WERI-Rb-1 (cell line): ENCODE data around the gene PRRC2A.
A peak's percentile ranks its signal among the peaks of the same experiment; 100 is the strongest.

ENCODE experiments used
- DNase-seq: peaks from one replicate; pipeline ENCODE4 v3.0.0-alpha.2; 2020
- H3K27ac ChIP-seq: fragments of 250-450 bp; sonication (Bioruptor Pico); 2 replicates; pipeline ENCODE4 v1.5.1; 2020; ENCODE audit warnings: mild to moderate bottlenecking, moderate library complexity
- H3K27me3 ChIP-seq: fragments of 250-450 bp; sonication (Bioruptor Pico); 2 replicates; pipeline ENCODE4 v1.5.1; 2021; ENCODE audit warnings: mild to moderate bottlenecking, low read depth, moderate library complexity; ENCODE audit not compliant: insufficient read depth, severe bottlenecking
- H3K36me3 ChIP-seq: fragments of 250-450 bp; sonication (Bioruptor Pico); 2 replicates; pipeline ENCODE4 v1.5.1; 2020; ENCODE audit warnings: mild to moderate bottlenecking, moderate library complexity
- H3K4me3 ChIP-seq: 2 replicates; pipeline ENCODE4 v1.5.1; 2011; ENCODE audit warnings: low read depth, mild to moderate bottlenecking, control low read depth, low read length
- H3K9me3 ChIP-seq: fragments of 250-450 bp; sonication (Bioruptor Pico); 2 replicates; pipeline ENCODE4 v1.5.1; 2021; ENCODE audit warnings: mild to moderate bottlenecking, moderate library complexity; ENCODE audit not compliant: severe bottlenecking
- TF ChIP-seq, protein P1 (sequence below): IDR thresholded peaks from 2 replicates; pipeline ENCODE4 v1.5.1; 2011; ENCODE audit warnings: low read depth, mild to moderate bottlenecking, control low read depth, inconsistent platforms, low read length

PRRC2A gene

DNA sequence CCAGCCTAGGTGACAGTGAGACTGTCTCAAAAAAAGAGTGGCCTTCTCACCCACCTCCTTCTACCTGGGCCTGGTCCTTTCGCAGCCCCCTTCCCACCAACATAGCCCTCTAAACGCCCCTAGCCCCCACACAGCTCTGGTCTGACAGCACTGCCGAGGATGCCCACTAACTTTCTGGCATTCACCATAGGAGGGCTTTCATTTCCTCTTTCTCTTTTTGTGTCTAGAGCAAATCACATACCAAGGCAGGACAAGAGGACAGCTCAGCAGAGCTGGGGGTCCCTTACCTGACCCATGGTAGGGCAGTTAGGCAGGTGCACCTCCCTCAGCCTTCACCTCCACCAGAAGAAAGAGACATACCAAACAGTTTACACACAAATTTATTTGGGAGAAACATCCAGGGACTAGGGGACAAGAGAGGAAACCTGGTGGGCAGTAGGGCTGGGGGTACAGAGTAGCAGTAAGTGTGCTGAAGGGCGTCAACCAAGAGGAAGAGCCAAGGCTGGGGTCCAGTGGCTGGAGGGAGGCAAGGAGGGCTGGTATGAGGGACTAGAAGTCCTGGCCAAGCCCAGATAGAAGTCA is 55.9 kb downstream of the PRRC2A start:
- Histone ChIP-seq H3K27ac (no peak overlapping the region), H3K27me3 (no peaks in the 10 kb centered on the region), H3K4me3 (no peak overlapping the region), H3K9me3 (no peaks in the 10 kb centered on the region), H3K36me3 (peaks cover 25% of the 10 kb centered on the region)
- DNase-seq = no peak
- TF ChIP-seq, protein P1, sequence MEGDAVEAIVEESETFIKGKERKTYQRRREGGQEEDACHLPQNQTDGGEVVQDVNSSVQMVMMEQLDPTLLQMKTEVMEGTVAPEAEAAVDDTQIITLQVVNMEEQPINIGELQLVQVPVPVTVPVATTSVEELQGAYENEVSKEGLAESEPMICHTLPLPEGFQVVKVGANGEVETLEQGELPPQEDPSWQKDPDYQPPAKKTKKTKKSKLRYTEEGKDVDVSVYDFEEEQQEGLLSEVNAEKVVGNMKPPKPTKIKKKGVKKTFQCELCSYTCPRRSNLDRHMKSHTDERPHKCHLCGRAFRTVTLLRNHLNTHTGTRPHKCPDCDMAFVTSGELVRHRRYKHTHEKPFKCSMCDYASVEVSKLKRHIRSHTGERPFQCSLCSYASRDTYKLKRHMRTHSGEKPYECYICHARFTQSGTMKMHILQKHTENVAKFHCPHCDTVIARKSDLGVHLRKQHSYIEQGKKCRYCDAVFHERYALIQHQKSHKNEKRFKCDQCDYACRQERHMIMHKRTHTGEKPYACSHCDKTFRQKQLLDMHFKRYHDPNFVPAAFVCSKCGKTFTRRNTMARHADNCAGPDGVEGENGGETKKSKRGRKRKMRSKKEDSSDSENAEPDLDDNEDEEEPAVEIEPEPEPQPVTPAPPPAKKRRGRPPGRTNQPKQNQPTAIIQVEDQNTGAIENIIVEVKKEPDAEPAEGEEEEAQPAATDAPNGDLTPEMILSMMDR = no peak

DNA sequence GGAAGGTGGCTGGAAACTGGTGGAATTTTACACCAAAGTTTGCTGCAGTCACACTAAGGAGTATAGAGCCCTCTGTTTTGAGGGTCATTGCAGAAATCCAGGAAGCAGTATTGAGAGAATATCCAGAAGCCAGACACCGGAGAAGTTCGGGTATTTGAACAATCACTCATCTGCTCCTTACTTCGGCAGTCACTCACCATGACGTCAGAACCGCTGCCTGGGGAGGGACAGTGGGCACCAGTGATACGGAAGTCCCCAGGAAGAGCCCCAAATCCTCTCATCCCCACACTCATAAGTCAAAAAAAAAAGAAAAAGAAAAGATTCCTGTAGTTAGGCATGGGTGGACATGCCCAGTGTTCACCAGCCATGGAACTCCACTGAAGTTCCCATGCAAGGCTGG is 56.4 kb downstream of the PRRC2A start:
- TF ChIP-seq, protein P1 = no peak
- no peak overlapping the region for H3K4me3 ChIP-seq
- no peaks in the 10 kb centered on the region for H3K9me3 ChIP-seq
- H3K27ac ChIP-seq = no peak overlapping the region
- peaks cover 20% of the 10 kb centered on the region for H3K36me3 ChIP-seq
- DNase-seq = no peak
- H3K27me3 ChIP-seq = no peaks in the 10 kb centered on the region

DNA sequence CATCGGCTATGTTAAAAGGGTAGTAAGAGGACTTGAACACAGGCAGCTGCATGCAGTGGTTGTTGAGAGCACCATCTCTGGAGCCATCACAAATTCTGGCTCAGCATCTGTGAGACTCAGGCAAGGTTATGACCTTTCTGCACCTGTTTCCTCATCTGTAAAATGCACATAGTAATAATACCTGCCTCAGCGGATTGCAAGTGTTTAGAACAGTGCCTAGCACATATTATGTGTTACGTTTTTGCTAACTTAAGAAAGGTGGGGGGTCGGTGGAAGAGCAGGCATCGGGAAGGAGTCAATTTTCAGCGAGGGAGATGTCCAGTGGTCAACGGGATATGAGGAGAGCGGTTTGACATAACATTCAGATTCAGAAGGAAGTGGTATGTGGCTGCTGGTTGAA is 57.4 kb downstream of the PRRC2A start:
- TF ChIP-seq, protein P1 = no peak
- DNase-seq = no peak
- no peaks in the 10 kb centered on the region for H3K27me3 ChIP-seq
- no peaks in the 10 kb centered on the region for H3K9me3 ChIP-seq
- H3K36me3 ChIP-seq = peaks cover 10% of the 10 kb centered on the region
- H3K4me3 ChIP-seq = no peak overlapping the region
- no peak overlapping the region for H3K27ac ChIP-seq

DNA sequence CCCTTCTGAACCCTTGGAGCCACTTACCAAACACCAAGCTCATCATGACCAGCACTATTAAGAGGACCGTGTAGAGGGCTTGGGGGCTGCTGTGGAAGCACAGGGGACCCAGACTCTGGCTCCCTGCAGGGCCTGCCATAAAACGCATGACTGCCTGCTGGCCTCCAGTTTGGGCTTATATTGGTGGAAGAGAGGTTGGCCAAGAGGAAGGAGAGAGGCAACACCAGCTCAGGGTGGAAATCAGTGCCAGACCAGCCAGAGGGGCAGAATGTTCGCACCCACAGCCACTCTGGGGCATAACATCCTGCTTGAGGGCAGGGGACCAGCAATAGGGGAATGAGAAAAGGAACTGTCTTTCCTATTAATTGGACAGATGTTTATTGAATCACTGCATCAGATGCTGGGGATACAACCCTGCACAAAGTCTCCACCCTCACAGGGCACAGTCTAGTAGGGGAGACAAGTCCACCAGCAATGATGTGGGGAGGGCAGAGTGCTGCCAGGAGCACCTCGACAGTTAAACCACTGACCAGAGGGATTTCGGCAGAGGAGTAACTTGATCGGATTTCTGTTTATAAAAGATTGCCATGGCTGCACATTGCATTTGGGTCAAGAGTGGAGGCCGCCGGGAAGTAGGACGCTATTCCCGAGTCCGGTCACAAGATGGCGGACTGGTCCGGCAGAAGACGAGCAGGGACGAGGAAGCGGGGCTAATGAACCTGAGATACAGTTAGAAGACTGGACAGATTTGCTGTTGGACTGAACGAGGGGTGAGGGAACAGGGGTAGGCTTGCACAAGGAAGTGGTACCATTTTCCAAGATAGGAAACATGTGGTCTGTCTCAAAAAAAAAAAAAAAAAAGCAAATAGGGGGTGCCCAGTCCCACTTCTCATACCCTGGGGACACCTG is 60.0 kb downstream of the PRRC2A start, which contains the start of gene LY6G5C:
TSS of gene LY6G5C (minus strand) at position 842 of the 909 bp plus-strand sequence. CDS start at position 148, 694 bp downstream.
- Histone ChIP-seq H3K9me3 (no peaks in the 10 kb centered on the region), H3K36me3 (peaks cover 8% of the 10 kb centered on the region), H3K4me3 (no peak within 1 kb of the TSS), H3K27ac (peak within 1 kb of the TSS; percentile 21; the same call in 1 of the 2 replicates), H3K27me3 (no peaks in the 10 kb centered on the region)
- TF ChIP-seq, protein P1 = peak; percentile 90
- DNase-seq = peak; percentile 89

DNA sequence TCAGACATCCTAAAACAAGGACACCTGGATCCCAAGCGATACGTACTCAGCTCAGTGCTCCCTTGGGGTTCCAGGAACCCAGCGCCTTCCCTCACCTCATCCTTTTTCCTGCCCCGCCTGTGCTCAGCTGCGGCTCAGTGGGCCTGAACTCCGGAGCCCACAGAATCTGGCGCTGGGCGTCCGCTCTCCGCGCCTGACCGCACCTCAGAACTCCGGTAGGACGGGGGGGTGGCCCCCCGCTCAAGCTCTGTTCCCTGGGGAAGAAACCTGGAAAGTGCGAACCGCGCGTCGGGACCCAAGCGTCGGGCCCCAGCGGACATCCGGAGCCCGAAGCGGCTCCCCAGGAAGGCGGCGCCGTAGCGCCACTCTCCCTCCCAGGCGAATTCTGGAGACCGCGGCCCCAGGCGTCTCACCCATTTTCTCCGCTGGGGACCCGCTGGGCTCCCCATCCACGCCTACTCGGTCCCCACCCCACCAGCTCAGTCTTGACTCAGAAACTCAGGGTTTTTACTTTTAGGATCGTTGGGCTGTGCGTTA is 60.7 kb downstream of the PRRC2A start:
- Histone ChIP-seq H3K36me3 (peaks cover 15% of the 10 kb centered on the region), H3K4me3 (no peak overlapping the region), H3K27me3 (no peaks in the 10 kb centered on the region), H3K27ac (no peak overlapping the region), H3K9me3 (no peaks in the 10 kb centered on the region)
- TF ChIP-seq, protein P1 = no peak
- no peak for DNase-seq
